Stomach (tissue), 4 donors: ENCODE data around the gene IL20RB.

Experiments
- EP300 ChIP-seq: sonication (generic); formaldehyde crosslinking; IDR thresholded peaks from one replicate; pipeline ENCODE4 v1.6.1; 2017; ENCODE audit warnings: antibody characterized with exemption
- POLR2A ChIP-seq, 4 donors: fragments of 450-650 bp; IDR thresholded peaks; one replicate each; pipeline ENCODE4 v1.6.1; 2016; ENCODE audit warnings: antibody characterized with exemption in 4 of 4, control low read depth in 2 of 4, mild to moderate bottlenecking in 1 of 4, moderate library complexity in 1 of 4
- POLR2AphosphoS5 ChIP-seq, 3 donors: sonication (generic); formaldehyde crosslinking; IDR thresholded peaks; one replicate each; pipeline ENCODE4 v1.6.1; 2016; ENCODE audit warnings: antibody characterized with exemption in 3 of 3
- TF ChIP-seq, protein P1 (sequence below), 7 experiments: fragments of 450-650 bp in 4 of 7; fragments of 200-600 bp in 3 of 7; sonication (generic) in 3 of 7; IDR thresholded peaks; one replicate each; pipeline ENCODE4 v1.5.1; 2016 to 2019; ENCODE audit warnings: antibody characterized with exemption in 7 of 7, control low read depth in 2 of 7, mild to moderate bottlenecking in 1 of 7

DNA sequence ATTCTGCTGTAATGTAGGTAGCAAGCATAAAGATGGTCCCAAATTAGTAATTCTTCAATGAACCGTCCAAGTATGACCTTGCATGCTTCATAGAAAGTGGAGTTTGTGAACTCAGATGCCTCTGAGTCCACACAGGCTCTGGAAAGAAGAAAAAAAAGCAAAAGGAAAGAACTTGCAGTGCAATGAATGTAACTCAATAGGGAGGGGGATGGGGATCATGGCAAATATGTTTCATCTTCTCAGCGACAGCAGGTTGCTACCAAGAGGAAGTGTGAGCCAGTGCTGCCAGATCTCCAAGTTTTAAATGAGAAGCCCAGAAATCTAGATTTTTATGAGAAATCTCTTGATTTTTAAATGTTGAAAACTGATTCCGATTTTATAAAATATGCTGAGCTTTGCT is 50.3 kb downstream of the IL20RB start:
- TF ChIP-seq POLR2AphosphoS5 (IDR thresholded peaks at IDR 0.05), result no peak
- TF ChIP-seq, protein P1, sequence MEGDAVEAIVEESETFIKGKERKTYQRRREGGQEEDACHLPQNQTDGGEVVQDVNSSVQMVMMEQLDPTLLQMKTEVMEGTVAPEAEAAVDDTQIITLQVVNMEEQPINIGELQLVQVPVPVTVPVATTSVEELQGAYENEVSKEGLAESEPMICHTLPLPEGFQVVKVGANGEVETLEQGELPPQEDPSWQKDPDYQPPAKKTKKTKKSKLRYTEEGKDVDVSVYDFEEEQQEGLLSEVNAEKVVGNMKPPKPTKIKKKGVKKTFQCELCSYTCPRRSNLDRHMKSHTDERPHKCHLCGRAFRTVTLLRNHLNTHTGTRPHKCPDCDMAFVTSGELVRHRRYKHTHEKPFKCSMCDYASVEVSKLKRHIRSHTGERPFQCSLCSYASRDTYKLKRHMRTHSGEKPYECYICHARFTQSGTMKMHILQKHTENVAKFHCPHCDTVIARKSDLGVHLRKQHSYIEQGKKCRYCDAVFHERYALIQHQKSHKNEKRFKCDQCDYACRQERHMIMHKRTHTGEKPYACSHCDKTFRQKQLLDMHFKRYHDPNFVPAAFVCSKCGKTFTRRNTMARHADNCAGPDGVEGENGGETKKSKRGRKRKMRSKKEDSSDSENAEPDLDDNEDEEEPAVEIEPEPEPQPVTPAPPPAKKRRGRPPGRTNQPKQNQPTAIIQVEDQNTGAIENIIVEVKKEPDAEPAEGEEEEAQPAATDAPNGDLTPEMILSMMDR (IDR thresholded peaks at IDR 0.05), result no peak
- TF ChIP-seq EP300, result no peak
- TF ChIP-seq POLR2A (IDR thresholded peaks at IDR 0.05), result no peak
